H9 (cell line): ENCODE measurements around the gene CISD2. TPM values are rescaled to one million over a fixed set of nuclear protein-coding genes. Genes with fewer than 3 reads are reported as not detected.

Experiments used
- DNase-seq: peaks from one replicate; pipeline ENCODE4 v3.0.0-alpha.2; 2017
- H2AFZ ChIP-seq: one replicate; pipeline ENCODE4 v1.6.1; 2013; ENCODE audit warnings: mild to moderate bottlenecking, low read length, control low read depth, moderate library complexity
- H2AK5ac ChIP-seq: 2 replicates; pipeline ENCODE4 v1.6.1; 2013; ENCODE audit warnings: low read length, control low read depth, mixed read lengths; ENCODE audit not compliant: insufficient read length
- H2BK120ac ChIP-seq: one replicate; pipeline ENCODE4 v1.6.1; 2013; ENCODE audit warnings: low read depth, mild to moderate bottlenecking, low read length, control low read depth, inconsistent platforms; ENCODE audit not compliant: poor library complexity, severe bottlenecking
- H2BK12ac ChIP-seq: 2 replicates; pipeline ENCODE4 v1.6.1; 2013; ENCODE audit warnings: low read length, control low read depth, mixed read lengths, low read depth; ENCODE audit not compliant: insufficient read length
- H2BK15ac ChIP-seq: 2 replicates; pipeline ENCODE4 v1.6.1; 2013; ENCODE audit warnings: low read depth, low read length, control low read depth
- H2BK20ac ChIP-seq: one replicate; pipeline ENCODE4 v1.6.1; 2013; ENCODE audit warnings: low read depth, mild to moderate bottlenecking, low read length, control low read depth, inconsistent platforms; ENCODE audit not compliant: poor library complexity, severe bottlenecking
- H2BK5ac ChIP-seq: 2 replicates; pipeline ENCODE4 v1.6.1; 2013; ENCODE audit warnings: low read length, control low read depth, mixed read lengths; ENCODE audit not compliant: insufficient read length
- H3K14ac ChIP-seq: 2 replicates; pipeline ENCODE4 v1.6.1; 2013; ENCODE audit warnings: low read length, control low read depth; ENCODE audit not compliant: insufficient read depth
- H3K18ac ChIP-seq: 2 replicates; pipeline ENCODE4 v1.6.1; 2013; ENCODE audit warnings: low read depth, mild to moderate bottlenecking, mixed read lengths, low read length, control low read depth; ENCODE audit not compliant: insufficient read length
- H3K23ac ChIP-seq: 2 replicates; pipeline ENCODE4 v1.6.1; 2013; ENCODE audit warnings: low read length, control low read depth, mixed read lengths, low read depth; ENCODE audit not compliant: insufficient read length
- H3K23me2 ChIP-seq: 2 replicates; pipeline ENCODE4 v1.6.1; 2013; ENCODE audit warnings: low read depth, mild to moderate bottlenecking, mixed read lengths, low read length, control low read depth; ENCODE audit not compliant: insufficient read length, poor library complexity, severe bottlenecking
- H3K27ac ChIP-seq: 2 replicates; pipeline ENCODE4 v1.5.1; 2013; ENCODE audit warnings: low read length, control low read depth, mixed read lengths, low read depth; ENCODE audit not compliant: insufficient read length
- H3K27me3 ChIP-seq: 2 replicates; pipeline ENCODE4 v1.6.1; 2013; ENCODE audit warnings: low read length, control low read depth, inconsistent platforms; ENCODE audit not compliant: insufficient read depth
- H3K4ac ChIP-seq: 2 replicates; pipeline ENCODE4 v1.6.1; 2013; ENCODE audit warnings: low read depth, mild to moderate bottlenecking, control low read depth, inconsistent platforms, low read length, moderate library complexity
- H3K4me1 ChIP-seq: 2 replicates; pipeline ENCODE4 v1.6.1; 2013; ENCODE audit warnings: low read length, control low read depth, inconsistent platforms; ENCODE audit not compliant: insufficient read depth
- H3K4me2 ChIP-seq: 2 replicates; pipeline ENCODE4 v1.6.1; 2013; ENCODE audit warnings: low read length, control low read depth, mixed read lengths; ENCODE audit not compliant: insufficient read length, insufficient read depth
- H3K56ac ChIP-seq: 2 replicates; pipeline ENCODE4 v1.6.1; 2013; ENCODE audit warnings: low read depth, mild to moderate bottlenecking, mixed read lengths, low read length, control low read depth; ENCODE audit not compliant: insufficient read length
- H3K79me1 ChIP-seq: 2 replicates; pipeline ENCODE4 v1.6.1; 2013; ENCODE audit warnings: low read depth, mild to moderate bottlenecking, moderate library complexity, low read length, control low read depth, inconsistent platforms; ENCODE audit not compliant: insufficient read depth, poor library complexity, severe bottlenecking
- H3K79me2 ChIP-seq: 2 replicates; pipeline ENCODE4 v1.6.1; 2013; ENCODE audit warnings: low read length, control low read depth, inconsistent platforms; ENCODE audit not compliant: insufficient read depth
- H3K9ac ChIP-seq: 2 replicates; pipeline ENCODE4 v1.6.1; 2013; ENCODE audit warnings: low read length, control low read depth, mixed read lengths; ENCODE audit not compliant: insufficient read length; ENCODE audit errors: extremely low read depth
- H3K9me3 ChIP-seq: one replicate; pipeline ENCODE4 v1.6.1; 2013; ENCODE audit warnings: low read depth, low read length, inconsistent platforms; ENCODE audit not compliant: control insufficient read depth
- H3T11ph ChIP-seq: one replicate; pipeline ENCODE4 v1.6.1; 2013; ENCODE audit warnings: mild to moderate bottlenecking, low read length, control low read depth, inconsistent platforms
- H4K20me1 ChIP-seq: one replicate; pipeline ENCODE4 v1.6.1; 2013; ENCODE audit not compliant: control insufficient read depth, insufficient read length, insufficient read depth
- H4K5ac ChIP-seq: 2 replicates; pipeline ENCODE4 v1.6.1; 2013; ENCODE audit warnings: low read depth, mild to moderate bottlenecking, mixed read lengths, low read length, control low read depth; ENCODE audit not compliant: insufficient read length
- H4K8ac ChIP-seq: replicated peaks from 2 replicates; pipeline ENCODE4 v1.6.1; 2013; ENCODE audit warnings: low read length, control low read depth, mixed read lengths, low read depth; ENCODE audit not compliant: insufficient read length
- H4K91ac ChIP-seq: 2 replicates; pipeline ENCODE4 v1.6.1; 2013; ENCODE audit warnings: low read depth, mild to moderate bottlenecking, moderate library complexity, mixed read lengths, low read length, control low read depth; ENCODE audit not compliant: insufficient read length
- H3K27ac Mint-ChIP-seq, 3 experiments: 2 replicates in 2 of 3; 3 replicates in 1 of 3; pipeline ENCODE4 v1.8.0; 2020 to 2021; ENCODE audit warnings: mixed read lengths in 3 of 3, mild to moderate bottlenecking in 1 of 3, moderate library complexity in 1 of 3
- H3K27me3 Mint-ChIP-seq: 2 replicates; pipeline ENCODE4 v1.8.0; 2021; ENCODE audit warnings: low read depth, mild to moderate bottlenecking, moderate library complexity, mixed read lengths
- H3K36me3 Mint-ChIP-seq, 3 experiments: 2 replicates in 2 of 3; 3 replicates in 1 of 3; pipeline ENCODE4 v1.8.0; 2020 to 2021; ENCODE audit warnings: low read depth in 3 of 3, mixed read lengths in 3 of 3; ENCODE audit not compliant: insufficient read depth in 1 of 3
- H3K4me1 Mint-ChIP-seq, 2 experiments: 2 replicates each; pipeline ENCODE4 v1.8.0; 2020; ENCODE audit warnings: mixed read lengths in 2 of 2
- H3K4me3 Mint-ChIP-seq, 2 experiments: 2 replicates in 1 of 2; 3 replicates in 1 of 2; pipeline ENCODE4 v1.8.0; 2020 to 2021; ENCODE audit warnings: mild to moderate bottlenecking in 2 of 2, mixed read lengths in 2 of 2, moderate library complexity in 1 of 2
- H3K9me3 Mint-ChIP-seq, 2 experiments: 2 replicates in 1 of 2; 3 replicates in 1 of 2; pipeline ENCODE4 v1.8.0; 2020; ENCODE audit warnings: mild to moderate bottlenecking in 2 of 2, mixed read lengths in 2 of 2, moderate library complexity in 1 of 2
- CTCF ChIP-seq: fragments of 200-600 bp; sonication (generic); conservative IDR thresholded peaks from 3 replicates; pipeline ENCODE4 v1.8.0; 2021; ENCODE audit warnings: antibody characterized with exemption, mild to moderate bottlenecking
- WGBS: extraction: QIAGEN DNeasy Blood & Tissue Kit; methylation state at CpG from one replicate; pipeline ENCODE4 v1.1.7; 2013; ENCODE audit warnings: missing lambda C conversion rate, low lambda C conversion rate, mixed read lengths; ENCODE audit not compliant: insufficient read length; ENCODE audit errors: extremely low coverage; 5-methylcytosine and 5-hydroxymethylcytosine counted together
- total RNA-seq: library from RNA; stranded (reverse); gene quantifications from 2 replicates; pipeline ENCODE4 v1.2.1, GENCODE V29; 2021

The CISD2 gene
- total RNA-seq, 1 experiment from 2014 or later = 45.6 TPM

- no peak for DNase-seq
- peak overlapping the region; percentile 99 for H3K14ac ChIP-seq
- peak overlapping the region; percentile 93 for H3K9ac ChIP-seq
- no peak for TF ChIP-seq CTCF
- no peaks in the 10 kb centered on the region for H3K27me3 ChIP-seq
- H3K4ac ChIP-seq = no peak overlapping the region; the same call in 1 of the 2 replicates
- H4K91ac ChIP-seq = peak overlapping the region; percentile 56
- Mint-ChIP-seq H3K36me3 (peaks cover 3 to 18% (median 5%) of the 10 kb centered on the region in 3 experiments; a peak in 5 of 7 replicates), H3K4me1 (peaks cover 32 to 50% of the 10 kb centered on the region in 2 experiments), H3K27ac (no peak overlapping the region), H3K27me3 (no peaks in the 10 kb centered on the region), H3K4me3 (no peak overlapping the region), H3K9me3 (no peaks in the 10 kb centered on the region; a peak in 1 of 5 replicates)
- no peaks in the 10 kb centered on the region for H3K79me1 ChIP-seq
- no peak overlapping the region for H4K8ac ChIP-seq
- no peak overlapping the region for H3T11ph ChIP-seq
- peak overlapping the region; percentile 92 for H3K18ac ChIP-seq
- peaks cover 48% of the 10 kb centered on the region; the same call in 1 of the 2 replicates for H3K79me2 ChIP-seq
- H3K23ac ChIP-seq = no peak overlapping the region
- H2AK5ac ChIP-seq = no peak overlapping the region
- H2BK120ac ChIP-seq = no peak overlapping the region
- peak overlapping the region; percentile 73 for H3K4me2 ChIP-seq
- peak overlapping the region; percentile 9 for H2BK5ac ChIP-seq
- H2AFZ ChIP-seq = no peak overlapping the region
- H2BK15ac ChIP-seq = no peak overlapping the region
- H4K20me1 ChIP-seq = peaks cover 2% of the 10 kb centered on the region
- H3K56ac ChIP-seq = no peak overlapping the region
- no peak overlapping the region for H2BK20ac ChIP-seq
- WGBS = no CpG with 5 or more reads among the region's 38 CpGs
- H3K27ac ChIP-seq = peak overlapping the region; percentile 89
- H4K5ac ChIP-seq = no peak overlapping the region
- H3K9me3 ChIP-seq = no peaks in the 10 kb centered on the region
- H2BK12ac ChIP-seq = no peak overlapping the region
- no peaks in the 10 kb centered on the region for H3K23me2 ChIP-seq
- H3K4me1 ChIP-seq = no peaks in the 10 kb centered on the region; the same call in 1 of the 2 replicates
Observed at GRCh38 chr4:102826105-102826889, 42.5 kb upstream of the CISD2 start.
